GM03348 (cell line): ENCODE data around the gene LCN15.
A peak's percentile ranks its signal among the peaks of the same experiment; 100 is the strongest.
"Not testable (repeated sequence)": the region's sequence is repeated elsewhere in the genome, so short reads cannot be mapped to it uniquely, and the experiment has no call there.

ENCODE experiments used
- DNase-seq: peaks from one replicate; pipeline ENCODE4 v3.0.0; 2012; ENCODE audit warnings: low spot score

The LCN15 gene

DNA sequence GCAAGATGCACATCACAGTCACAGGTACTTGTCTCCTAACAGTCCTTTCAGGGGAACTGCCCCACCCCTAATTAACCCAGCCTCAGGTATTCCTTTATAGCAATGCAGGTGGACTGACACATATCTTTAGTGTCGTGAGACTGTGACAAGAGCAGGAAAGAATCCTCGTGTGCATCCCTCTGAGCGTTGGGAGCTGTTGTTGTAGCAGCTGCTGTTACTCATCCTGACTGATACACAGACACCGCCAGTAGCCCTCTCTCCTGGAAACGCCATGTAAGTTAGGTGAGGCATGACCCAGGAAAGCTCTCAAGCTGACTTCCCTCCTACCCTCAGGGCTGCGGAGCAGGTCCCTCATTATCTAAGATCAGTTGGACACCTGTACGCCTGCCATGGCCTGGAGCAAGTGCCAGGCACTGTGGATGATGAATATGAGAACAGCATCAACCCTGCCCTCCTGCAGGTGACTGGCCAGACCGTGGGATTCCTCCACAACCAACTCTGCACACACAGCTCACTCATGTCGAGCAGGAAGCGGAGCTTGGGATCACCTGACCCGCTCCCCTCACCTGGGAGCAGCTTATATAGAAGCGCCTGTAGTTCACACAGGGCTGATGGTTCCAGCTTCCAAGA is 10.2 kb upstream of the LCN15 start:
- DNase-seq, result no peak

DNA sequence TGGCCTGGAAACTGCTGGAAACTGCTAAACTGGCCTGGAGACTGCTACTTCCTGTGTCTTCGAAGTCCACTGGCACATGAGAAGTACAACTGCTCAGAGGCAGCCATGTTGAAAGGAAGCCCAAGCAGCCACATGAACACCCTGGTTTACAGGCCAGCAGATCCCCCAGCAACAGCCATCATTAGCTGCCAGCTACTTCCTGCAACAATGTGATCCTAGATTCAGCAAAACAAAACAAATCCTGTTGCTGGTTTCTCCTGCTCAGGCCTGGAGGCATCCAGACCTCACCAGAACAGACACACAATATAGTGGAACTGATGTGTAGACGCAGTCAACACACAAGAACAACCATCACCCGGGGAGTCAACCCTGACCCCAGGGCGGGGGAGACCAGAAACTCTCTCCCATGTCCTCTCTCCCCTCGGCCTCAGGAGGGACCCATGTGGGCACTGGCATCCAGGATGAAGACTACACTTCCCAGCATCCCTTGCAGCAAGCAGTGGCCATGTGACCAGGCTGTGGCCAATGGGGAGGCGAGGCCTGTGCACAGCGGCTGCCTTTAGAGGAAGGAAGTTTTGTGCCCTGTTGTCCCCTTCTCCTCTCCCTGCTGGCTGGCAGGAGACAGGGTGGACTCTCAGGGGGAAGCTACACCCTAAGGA is 9.2 kb upstream of the LCN15 start:
- DNase-seq, result no peak

- no peak for DNase-seq
Measured at GRCh38 chr9:136771907-136772415, 7.6 kb upstream of the LCN15 start.

DNA sequence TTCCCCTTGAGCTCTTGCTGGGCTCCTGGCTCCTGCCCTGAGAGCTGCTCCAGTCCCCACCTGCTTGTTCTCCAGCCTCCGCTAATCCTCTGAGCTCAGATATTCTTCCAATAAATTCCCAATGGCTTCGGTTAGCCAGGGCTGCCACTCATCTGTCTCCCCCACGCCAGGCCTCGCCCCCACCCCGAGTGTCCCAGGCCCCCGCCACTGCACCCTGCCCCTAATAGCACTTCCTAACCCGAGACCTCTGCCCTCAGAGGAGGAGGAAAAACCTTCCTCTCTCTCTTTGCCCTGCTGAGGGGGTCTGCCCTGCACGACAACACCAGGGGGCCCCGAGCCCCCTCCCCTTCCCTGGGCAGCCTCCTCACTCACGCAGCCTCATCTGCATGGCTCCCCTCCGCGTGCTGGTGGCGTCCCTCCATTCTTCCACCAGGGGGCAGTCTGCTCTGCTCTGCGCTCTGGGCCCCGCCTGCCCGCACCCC is 5.4 kb upstream of the LCN15 start:
- peak; percentile 72 for DNase-seq

- DNase-seq, result not testable (repeated sequence)
Measured at GRCh38 chr9:136766410-136767120, 2.2 kb upstream of the LCN15 start.

GRCh38 chr9:136765745-136766409 is 1.6 kb upstream of the LCN15 start:
- not testable (repeated sequence) for DNase-seq

DNA sequence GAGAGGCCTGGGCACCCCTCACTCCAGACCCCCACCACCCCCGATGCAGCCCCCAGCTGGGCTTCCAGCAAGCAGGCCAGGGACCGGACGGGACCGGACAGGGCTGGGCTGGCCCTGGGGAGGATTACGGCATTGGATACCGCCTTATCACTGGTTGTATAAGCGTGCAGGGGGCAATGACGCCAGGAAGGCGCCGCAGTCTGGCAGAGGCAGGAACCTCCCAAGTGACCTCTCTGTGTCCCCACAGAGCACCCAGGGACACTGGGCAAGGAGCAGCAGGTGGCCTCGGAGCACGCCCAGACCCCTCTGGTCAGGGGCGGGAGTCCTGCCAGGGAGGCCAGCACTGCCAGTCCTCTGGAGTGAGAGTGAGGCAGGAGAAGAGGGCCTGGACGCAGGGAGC is 723 bp upstream of the LCN15 start:
- DNase-seq, result no peak

DNA sequence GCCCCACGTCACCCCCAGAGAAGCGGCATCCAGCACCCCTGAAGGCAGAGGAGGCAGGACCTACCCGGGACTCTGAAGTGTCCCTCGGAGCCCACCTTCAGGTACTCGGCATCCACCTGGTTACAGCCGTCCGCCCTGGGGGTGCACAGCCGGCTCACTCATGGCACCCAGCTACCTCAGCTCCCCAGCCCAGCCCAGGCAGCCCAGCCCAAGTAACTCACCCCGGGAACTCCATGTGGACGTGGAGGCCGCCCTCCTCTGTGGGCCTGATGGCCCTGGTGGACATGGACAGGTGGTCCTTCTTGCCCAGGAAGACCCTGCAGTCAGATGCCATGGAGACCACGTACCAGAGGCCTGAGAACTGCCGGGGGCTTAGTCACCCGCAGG is 676 bp downstream of the LCN15 start:
- DNase-seq, result no peak

- peak; percentile 47 for DNase-seq
Measured at GRCh38 chr9:136762915-136763648, 1.2 kb downstream of the LCN15 start.

DNA sequence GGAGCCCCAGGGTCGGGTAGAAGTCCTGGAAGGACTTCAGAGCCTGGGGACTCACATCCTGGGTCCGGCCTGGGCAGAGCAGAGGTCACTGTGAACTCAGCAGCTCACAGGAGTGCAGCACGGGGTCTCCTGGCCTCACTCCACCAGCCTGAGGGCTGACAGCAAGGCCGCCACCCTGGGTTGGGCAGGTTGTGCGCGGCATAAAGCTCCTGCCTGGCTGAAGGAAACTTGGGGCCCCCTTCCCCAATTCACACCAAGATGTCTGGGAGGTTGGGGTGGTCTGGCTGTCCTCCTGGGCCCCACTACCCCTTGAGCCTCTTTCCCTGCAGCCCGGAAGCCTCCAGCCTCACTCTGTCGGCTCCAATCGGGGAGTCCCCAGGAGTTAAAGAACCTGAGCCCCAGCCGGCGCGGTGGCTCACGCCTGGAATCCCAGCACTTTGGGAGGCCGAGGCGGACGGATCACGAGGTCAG is 2.1 kb downstream of the LCN15 start:
- DNase-seq, result no peak

DNA sequence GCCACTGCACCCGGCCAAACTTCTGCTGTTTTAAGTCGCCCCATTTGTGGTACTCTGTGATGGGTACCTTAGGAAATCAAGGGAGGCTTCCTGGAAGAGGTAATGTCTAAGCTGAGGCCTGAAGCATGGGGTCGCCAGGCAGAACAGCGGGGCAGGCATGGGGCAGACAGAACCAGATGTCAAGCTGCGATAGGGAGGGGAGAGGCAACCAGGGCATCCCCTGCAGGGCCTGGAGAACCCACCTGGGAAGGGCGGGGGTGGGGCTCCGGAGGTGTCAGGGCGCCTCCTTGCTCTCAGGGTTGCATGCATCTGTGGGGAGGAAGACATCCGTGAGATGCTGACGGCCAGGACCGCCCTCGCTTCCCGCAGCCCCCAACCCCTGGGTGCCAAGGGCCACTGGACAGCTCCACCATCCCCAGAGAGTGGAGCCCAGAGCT is 2.8 kb downstream of the LCN15 start:
- DNase-seq, result no peak

- peak; percentile 83 for DNase-seq
Measured at GRCh38 chr9:136760834-136761544, 3.3 kb downstream of the LCN15 start.

GRCh38 chr9:136760424-136760823 is 3.9 kb downstream of the LCN15 start:
- no peak for DNase-seq

GRCh38 chr9:136759436-136760325 is 4.6 kb downstream of the LCN15 start:
- DNase-seq, result no peak

DNA sequence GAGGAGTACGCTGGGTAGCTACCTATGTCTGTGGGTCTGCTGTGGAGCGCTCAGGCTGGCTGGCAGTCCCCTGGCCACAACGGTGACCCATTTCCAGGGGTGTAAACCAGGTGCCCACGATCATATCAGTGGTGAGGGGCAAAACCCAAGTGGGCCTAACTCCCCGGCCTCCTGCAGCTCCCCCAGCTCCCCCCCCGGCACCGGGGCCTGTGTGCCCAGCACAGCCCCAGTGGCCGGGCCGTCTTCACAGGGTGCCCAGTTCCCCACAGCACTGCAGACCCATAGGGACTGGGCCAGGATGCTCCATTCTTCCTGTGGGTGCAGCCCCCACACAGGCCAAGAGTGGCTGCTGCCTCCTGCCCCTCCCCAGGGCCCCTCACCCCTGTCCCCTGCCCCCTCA is 5.3 kb downstream of the LCN15 start:
- DNase-seq, result no peak

- no peak for DNase-seq
Measured at GRCh38 chr9:136757751-136758140, 6.6 kb downstream of the LCN15 start.

DNA sequence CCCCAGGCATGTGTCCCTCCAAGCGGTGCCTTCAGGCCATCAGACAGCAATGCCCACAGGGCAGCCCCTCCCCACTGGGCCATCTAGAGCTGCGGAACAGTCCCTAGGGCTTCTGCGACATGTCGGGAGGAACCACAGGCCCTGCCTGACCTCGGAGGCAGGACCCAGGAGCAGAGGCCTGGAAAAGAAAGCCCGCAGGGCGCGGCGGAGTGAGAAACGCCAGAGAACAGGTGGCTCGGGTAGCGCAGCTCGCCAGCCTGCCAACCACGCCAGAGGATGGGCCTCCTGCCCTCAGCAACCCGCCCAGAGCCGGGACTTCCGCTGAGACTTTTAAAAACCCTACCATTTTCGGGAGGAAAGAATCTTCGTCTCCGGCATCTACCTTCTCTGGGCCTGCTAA is 7.0 kb downstream of the LCN15 start:
- no peak for DNase-seq

- no peak for DNase-seq
Measured at GRCh38 chr9:136756836-136757235, 7.5 kb downstream of the LCN15 start.

DNA sequence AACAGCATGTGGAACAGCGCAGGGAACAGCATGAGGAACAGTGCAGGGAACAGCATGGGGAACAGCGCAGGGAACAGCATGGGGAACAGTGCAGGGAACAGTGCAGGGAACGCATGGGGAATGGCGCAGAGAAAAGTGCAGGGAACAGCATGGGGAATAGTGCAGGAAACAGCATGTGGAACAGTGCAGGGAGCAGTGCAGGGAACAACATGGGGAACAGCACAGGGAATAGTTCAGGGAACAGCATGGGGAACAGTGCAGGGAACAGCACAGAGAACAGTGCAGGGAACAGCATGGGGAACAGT is 8.2 kb downstream of the LCN15 start:
- DNase-seq, result no peak
